GM19025 (cell line): ENCODE results near the gene ALG6.
"Not testable (repeated sequence)": the region's sequence is repeated elsewhere in the genome, so short reads cannot be mapped to it uniquely, and the experiment has no call there.

Experiments used
- ATAC-seq: cut with Tn5 transposase; IDR thresholded peaks from one replicate; pipeline ENCODE4 v1.9.1; 2021; ENCODE audit warnings: mild to moderate bottlenecking, low read depth, moderate library complexity; ENCODE audit not compliant: unreplicated experiment

The ALG6 gene

DNA sequence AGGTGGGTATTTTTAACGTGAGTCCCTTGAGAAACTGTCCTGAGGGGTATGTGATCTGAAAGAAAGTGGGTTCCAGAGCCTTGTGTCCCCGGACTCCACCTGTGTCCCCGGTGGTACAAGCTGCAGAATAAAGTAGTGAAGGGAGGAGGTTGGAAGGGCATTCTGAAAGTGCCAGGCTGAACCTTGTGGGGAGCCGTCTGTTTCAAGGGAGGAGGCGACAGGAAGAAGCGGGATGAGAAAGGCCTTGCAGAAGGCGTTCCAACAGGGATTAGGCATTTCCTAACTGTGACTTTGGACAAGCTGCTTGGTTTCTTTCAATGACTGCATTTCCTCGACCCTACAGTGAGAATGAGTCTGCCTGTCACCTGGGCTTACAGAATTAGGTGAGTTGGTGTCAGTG is 39.3 kb upstream of the ALG6 start:
- ATAC-seq: no peak

DNA sequence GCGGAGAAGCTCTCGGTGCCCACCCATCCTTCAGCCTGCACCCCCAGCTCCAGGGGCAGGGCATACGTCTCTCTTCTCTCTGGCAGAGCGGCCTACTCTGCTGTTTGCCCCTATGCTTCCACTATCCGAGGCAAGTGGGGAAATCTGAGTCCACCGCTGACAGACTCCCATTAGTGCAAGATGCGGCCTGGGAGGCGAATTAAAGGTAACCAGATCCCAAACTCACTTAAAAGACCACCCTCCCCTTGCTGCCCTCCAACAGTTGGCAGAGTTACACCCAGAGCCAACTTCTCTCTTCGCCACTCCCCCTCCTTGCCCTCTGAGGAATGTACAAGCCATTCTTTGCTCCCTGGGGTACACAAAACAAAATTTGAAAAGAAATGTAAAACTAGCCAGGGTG is 38.6 kb upstream of the ALG6 start:
- ATAC-seq: no peak

DNA sequence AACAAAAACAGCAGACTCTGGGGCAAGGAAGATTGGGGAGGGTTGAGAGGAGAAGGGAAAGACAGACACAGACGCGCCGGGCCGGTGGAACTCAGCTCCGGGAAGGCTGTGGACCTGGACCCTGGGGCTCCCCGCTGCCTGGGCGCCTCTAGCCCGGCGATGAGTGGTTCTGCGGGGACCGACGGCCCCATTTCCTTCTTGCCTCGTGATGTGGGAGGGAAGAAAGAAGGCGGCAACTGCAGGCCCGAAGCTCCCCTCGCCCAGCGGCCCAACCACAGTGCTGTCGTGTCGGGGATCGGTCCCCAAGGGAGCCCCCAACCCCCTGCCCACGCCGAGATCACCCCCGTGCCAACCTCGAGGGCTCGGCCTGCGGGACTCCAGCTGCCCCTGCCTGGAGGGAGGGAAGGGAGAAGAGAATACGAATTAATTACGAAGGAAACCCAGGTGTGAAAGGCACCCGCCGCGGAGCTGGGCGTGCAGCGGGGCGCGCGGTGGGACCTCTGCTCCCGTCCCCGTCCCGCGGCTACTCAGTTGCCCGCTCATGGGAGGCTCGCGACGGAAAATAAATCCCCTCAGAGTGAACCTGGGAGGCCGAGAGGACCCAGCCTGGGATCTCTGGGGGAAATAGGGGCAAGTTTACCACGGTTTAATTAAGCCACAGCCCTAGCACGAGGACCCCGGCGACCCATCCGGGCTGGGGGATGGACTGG is 37.7 kb upstream of the ALG6 start:
- ATAC-seq: no peak

DNA sequence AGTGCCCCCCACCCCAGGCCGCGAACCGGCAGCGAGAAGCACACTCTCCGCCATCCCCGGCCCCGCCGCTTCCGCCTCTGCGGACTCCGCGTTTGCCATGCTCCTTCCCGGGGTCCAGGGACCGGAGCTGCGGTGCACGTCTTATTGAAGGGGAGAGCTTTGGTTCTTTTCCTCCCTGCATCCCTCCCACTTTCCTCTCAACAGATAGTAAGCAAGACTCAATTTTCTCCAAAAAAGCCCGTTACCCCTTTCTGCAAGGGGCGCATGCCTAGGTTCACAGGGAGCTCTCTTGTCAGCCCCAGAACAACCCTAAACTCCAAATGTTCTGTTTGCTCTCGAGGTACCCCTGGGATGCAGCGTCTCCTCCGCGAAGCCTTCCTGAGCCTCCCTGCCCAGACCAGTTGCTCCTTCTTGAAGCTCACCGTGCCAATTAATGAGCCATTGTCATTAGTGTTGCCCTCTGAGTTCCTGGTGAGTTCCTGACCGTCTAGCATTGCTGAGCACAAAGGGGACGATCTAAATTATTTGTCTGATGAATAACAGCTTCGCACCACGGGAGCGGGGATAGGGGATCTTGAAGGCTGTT is 37.0 kb upstream of the ALG6 start:
- no peak for ATAC-seq

DNA sequence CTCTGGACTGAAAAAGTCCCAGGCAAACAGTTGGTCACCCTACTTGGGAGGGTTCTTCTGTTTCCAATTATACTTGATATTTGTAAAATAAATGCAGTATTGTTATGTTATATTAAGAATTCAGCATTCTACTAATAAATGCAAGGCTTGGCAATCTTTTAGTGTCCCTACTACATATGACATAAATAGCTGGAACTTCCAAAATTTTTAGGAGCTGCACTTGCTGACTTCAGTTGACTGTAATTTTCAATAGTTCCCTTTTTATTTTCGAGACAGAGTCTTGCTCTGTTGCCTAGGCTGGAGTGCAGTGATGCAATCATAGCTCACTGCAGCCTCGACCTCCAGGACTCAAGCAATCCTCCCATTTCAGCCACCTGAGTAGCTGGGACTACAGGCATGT is 25.0 kb upstream of the ALG6 start:
- no peak for ATAC-seq

DNA sequence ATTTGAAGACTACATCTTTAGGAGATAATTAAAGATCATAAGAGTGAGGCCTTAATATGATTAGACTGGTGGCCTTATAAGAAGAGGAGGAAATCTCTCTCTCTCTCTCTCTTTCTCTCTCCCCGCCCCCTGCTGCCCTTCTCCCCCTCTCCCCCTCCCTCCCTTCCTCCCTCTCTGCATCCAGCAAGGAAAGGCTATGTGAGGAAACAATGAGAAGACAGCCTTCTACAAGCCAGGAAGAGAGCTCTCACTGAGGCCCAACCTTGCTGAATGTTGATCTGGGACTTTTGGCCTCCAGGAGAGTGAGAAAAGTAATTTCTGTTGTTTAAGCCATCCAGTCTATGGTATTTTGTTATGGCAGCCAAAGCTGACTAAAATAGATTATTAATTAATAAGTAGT is 23.5 kb upstream of the ALG6 start:
- ATAC-seq: no peak

DNA sequence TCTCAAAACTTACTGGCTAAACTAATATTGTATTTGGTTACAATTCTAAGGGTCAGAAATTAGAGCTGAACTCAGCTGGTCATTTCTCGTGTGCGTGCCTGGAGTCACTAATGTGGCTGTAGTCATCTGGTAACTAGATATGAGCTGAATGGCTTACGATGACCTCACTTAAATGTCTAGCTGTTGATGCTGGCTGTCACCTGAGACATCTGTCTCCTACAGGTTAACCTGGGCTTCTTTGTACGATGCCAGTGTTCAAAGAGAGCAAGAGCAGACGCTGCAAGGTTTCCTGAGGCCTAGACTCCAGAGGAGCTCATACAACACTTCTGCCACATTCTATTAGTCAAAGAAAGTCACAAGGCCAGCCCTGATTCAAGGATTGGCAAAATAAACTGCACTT is 17.1 kb upstream of the ALG6 start:
- no peak for ATAC-seq

DNA sequence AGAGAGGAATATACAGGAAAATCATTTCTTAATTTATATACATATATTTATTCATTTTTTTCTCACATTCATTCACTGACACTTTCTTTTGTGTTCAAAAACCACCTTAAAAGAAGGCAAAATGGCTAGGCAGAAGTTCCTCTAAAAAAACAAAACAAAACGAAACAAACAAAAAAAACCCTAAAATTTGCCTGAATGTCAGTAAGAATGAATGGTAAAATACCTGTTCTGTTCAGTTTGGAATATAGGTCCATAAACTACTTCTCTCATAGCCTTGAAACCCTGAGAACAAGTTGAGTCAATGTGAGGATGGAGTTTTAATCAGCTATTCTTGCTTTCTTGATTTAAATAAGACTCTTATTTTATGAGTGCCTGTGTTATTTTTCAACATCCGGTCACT is 14.7 kb upstream of the ALG6 start:
- ATAC-seq: no peak

DNA sequence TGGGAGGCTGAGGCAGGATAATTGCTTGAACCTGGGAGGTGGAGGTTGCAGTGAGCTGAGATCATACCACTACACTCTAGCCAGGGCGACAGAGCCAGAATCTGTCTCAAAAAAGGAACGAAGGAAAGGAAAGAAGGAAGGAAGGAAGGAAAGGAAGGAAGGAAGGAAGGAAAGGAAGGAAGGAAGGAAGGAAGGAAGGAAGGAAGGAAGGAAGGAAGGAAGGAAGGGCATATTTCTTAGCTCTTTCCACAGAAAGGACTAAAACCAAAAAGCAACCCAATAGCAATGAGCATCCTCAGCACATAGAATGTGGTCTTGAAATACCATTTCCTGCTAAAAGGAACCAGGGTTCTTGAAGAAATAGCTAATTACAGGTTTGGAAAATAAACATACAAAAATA is 11.2 kb upstream of the ALG6 start:
- ATAC-seq: not testable (repeated sequence)

DNA sequence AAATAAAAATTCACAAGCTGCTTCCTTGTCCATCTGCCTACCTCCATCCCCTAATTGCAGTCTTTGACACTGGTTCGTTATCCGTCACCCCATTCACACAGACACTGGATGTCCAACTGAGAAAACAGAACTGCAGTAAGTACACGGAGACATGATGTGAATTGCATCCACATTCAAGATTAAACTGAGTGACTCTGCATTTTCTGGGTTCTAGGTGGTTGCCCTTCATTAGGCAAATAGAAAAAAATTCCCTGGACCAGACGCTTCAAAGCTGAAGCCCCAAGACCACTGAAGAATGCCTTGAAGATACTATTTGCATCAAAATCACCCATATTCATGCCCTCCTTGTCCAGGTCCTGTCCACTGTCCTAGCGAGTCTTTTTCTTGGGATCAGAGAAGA is 7.9 kb upstream of the ALG6 start:
- ATAC-seq: no peak

DNA sequence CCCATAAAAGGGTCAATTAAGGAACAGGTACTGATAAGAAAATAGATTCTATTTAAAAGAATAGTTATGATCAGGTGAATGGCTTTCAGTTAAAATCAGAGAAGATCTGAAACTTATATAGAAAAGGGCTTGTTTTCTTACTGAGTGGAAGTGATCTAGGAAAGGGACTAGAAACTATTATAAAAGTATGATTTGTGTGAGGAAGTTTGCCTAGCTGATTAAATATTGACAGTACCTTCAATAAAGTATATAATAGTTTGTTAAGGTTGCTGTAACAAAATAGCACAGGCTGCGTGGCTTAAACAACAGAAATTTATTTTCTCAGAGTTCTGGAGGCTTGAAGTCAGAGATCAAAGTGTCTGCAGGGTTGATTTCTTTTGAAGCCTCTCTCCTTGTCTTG is 5.4 kb upstream of the ALG6 start:
- ATAC-seq: no peak

DNA sequence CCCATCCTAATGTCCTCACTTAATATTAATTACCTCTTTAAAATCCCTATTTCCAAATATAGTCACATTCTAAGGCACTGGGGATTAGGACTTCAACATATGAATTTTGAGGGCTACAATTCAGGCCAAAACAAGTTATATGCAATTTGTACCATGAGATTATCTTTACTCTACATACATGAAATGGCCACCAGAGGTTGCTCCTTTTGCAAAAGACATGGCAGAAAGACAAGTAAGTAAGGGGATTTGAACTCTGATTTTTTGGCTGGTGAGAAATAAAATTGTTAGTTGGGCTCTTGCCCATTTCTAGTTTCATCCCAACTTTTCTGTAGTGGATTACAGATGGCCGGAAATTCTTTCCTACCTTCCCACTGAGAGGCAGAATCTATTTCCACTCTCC is 4.8 kb upstream of the ALG6 start:
- no peak for ATAC-seq

DNA sequence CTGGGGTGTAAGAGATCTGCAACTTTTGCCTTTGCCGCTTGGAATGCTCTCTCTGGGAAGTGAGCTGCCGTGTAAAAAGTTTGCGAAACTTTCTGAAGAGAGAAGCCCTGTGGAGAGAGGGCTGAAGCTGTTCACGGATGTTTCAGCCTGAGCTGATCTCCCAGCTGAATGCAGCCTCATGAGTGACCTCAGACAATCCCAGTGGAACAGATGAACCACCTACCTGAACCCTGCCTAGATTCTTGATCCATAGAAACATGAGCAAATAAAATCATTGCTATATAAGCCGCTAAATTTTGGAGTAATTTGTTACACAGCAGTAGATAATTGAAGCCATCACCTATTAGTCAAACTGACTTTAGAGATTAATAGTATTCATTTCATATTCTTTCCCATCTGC is 4.4 kb upstream of the ALG6 start:
- no peak for ATAC-seq

DNA sequence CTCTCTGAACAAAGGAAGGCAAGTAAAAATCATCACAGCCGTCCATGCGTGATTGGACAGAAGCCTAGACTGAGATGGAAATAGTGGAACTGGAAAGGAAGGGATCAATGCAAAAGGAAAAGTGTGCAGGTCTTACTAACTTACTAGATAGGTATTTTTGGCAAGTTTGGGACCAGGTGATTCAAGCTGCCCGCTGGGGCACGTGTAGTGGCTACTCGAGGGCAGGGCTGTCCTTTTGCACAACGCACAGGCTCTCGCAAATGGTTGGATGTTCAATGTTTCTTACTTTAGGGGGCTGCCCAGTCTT is 566 bp upstream of the ALG6 start:
- no peak for ATAC-seq

DNA sequence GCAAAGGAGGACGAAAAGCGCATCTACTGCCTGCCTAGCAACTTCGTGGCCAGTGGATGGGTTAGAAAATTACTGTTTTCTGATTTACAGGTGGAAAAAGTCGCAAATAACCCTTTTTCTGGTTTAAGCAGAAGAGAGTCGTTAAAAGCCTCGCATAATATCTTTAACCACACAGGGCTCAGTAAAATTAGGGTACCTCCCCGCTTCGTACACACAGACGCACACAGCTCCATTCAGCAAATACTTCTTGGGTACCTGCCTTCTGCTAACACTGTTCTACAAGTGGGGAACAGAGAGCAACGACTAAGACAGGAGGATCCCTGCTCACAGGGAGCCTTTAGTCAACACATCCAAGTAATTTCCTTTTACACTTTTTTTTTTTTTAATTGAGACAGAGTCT is 704 bp downstream of the ALG6 start:
- ATAC-seq: no peak

DNA sequence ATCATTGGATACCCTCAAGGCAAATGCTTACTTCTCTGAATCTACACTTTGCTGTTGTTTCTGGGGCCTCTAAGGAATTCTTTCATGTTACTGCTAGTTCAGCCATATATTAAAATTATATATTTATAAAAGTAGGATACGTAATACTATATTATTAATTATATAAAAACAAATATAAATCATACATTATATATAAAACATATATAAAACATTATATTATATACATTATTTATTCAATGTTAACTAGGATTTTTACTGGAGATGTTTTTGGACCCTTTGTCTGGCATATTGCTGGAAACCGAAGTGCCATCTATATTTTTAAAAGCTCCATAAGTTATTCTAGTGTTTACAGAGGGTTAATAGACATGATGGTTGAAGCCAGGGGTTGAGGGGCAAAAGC is 12.2 kb downstream of the ALG6 start:
- ATAC-seq: no peak

DNA sequence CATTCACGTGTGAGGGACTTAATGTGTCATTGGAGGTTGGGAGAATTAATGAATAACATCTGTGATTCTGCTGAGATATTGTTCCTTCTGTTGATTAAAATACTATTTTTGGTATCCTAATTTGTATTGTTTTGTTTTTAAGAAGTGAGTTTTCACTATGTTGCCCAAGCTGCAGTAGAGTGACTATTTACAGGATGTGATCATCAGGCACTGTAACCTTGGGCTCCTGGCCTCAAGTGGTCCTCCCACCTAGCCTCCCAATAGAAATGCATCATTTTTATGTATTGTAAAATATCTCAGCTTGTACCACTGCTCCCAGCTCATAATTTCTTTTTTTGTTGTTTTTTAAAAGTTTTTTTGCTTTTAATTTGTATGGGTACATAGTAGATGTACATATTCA is 14.3 kb downstream of the ALG6 start:
- ATAC-seq: no peak

DNA sequence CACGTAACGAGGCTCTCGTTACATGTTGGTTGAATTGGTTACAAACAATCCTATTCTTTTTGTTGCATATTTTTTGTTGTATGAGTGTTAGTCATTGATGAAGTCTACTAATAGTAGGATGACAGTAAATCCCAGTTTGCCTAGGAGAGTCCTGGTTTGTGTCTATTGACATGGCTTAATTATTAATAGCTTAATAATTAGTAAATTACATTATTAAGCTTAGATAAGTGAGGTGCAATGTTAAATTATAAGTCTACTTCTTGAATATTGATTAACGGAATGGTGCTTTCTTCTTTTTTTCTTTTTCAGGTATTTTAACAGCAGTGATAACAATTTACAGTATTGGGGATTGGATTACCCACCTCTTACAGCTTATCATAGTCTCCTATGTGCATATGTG is 34.5 kb downstream of the ALG6 start:
- ATAC-seq: no peak

DNA sequence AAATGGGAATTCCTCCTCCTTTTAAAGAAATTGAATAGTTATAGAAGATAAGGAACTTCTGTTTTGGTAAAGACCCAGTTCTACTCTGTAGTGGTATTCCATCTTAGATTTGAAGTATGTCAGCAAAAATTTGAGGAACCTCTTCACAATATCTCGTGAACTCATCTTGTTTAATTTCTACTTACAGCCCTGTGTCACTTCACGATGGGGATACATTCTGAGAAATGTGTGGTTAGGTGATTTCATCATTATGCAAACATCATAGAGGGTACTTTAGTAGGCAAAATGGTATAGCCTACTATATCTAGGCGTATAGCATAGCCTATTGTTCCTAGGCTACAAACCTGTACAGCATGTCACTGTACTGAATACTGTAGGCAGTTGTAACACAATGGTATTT is 36.0 kb downstream of the ALG6 start:
- ATAC-seq: no peak

DNA sequence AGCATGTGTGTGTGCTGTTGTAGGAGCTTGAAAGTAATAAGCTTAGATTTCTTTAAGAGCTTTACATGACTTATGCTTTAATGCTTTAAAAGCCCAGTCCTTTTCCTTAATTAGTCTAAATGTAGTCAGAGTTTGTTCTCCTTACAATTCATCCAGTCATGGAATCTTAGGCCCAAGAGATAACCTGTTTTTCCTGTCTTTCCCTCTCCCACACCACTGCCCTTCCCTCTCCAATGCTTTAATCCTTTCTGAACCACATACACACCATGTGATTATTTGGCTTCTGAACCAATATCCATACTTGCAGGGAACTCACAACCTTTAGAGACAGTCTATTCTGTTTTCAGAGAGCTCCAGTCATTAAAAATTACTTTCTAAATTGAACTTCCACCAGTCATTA is 37.6 kb downstream of the ALG6 start:
- no peak for ATAC-seq

DNA sequence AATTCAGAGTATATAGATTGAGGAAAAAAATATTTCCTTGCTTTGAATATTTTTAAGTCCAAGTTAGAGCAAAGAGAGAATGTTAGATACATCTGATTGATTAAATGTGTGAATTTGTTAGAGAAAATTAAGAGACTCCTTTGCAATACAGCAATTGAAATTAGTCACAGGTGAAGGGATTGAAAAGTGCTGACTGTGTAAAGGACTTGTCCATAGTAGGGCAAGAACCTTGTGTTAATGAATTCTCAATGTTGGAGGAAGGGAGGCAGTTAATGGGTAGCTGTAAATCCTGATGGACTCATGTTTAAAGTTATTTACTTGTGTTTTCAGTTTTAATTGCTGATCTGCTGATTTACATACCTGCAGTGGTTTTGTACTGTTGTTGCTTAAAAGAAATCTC is 38.6 kb downstream of the ALG6 start:
- ATAC-seq: no peak

DNA sequence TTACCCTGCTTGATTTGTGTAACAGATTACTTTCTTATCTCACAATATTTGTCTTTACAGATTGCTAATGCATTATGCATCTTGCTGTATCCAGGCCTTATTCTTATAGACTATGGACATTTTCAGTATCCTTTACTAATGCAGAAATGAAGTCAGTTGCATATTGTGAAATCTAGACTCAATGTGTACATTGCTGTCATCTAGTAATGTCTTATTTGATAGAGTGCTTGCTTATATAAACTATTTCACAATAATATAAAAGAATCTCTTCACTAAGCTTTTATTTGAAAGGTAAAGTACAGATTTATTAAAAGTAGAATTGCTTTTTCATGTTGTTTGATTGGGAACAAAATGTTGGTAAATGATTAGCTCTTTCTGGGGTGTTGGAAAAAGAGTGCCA is 39.6 kb downstream of the ALG6 start:
- ATAC-seq: no peak

DNA sequence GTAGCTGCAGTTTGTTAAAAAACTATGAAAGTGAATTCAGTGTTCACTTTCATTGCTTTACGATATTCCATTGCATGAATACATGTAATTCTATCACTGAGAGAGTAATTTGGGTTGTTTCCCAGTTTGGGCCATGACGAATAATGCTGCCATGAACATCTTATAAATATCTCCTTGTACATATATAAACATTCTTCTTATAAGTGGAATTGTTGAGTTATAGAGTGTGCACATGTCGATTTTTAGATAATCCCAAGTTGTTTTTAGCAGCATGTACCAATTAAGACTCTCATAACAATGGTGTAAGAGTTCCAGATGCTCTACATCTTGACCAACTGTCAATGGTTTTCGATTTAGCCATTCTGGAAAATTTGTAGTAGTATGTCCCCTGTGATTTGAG is 40.9 kb downstream of the ALG6 start:
- no peak for ATAC-seq
